ENCODE results near the gene OSTN. TPM values are rescaled to one million over a fixed set of nuclear protein-coding genes. Genes with fewer than 3 reads are reported as not detected.
"Not testable (repeated sequence)": the region's sequence is repeated elsewhere in the genome, so short reads cannot be mapped to it uniquely, and the experiment has no call there.

The OSTN gene
- polyA plus RNA-seq, 1 donor = 4.7 TPM

DNA sequence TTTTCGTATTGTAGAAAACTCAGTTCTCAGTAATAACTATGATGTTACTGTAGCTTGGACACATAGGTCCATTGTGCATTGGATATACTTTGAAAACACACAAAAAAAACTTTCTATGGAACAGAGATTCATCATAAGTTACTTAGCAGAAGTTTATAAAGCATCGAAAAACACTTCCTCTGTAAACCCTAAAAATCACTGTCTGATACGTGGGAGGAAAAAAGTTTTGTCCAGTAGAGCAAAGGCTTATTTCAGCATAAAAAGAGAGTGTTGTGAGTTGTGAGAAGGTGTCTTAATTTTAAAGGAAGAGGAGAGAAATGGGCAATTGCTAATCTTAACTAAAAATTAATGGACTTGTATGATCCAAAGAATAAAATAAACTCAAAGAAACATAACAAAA is 64.8 kb downstream of the OSTN start:
- DNase-seq (ENCODE audit: low read depth) = no peak

DNA sequence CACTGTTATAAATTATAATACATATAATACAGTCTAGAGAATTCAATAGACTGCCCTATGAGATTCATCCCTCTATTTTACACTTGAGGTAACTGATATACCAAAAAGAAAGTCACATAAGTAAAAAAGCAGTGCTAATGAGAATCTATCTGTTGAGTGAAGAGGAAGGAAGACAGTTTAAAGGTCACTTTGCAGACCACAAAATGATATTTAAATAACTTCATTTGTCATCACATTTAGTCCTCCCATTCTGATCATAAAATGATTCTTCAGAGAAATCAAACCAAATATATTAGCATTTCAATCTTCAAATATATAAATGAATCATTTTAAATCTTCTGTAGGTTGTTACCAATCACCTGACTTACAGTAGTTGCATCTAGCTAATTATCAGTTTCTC is 69.7 kb downstream of the OSTN start:
- no peak for DNase-seq (ENCODE audit: low read depth)

DNA sequence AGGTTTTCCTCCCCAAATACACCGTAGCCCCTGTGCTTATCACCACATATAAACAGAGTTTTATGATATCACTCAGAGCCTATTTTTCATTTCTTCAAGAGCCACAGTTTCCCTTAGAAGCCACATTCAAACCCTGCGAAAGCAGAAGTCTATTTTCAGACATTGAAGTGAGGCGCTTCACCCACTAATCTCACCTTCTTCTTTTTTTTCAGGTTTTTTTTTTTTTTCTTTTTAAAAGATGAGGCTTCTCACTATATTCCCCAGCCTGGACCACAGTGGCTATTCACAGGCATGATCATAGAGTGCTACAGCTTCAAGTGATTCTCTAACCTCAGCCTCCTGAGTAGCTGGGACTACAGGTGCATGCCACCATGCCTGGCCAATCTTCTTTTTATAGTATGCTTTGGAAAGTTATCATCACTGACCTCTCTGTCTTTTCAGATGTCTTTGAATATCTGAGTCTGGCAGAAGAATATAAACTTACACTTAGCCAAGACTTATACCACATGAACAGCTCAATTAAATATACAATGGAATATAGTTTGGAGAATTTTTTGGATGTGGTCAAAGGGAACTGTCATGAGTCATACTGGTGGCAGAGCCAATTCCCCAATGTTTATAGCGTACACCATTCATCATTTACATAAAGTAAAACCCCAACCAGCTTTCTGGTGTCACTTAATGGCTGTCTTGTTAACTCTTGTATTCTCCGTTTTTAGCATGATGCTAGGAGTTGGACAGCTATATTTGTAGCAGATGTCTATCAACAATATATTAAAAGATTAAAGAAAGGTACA is 70.4 kb downstream of the OSTN start:
- no peak for DNase-seq (ENCODE audit: low read depth)

DNA sequence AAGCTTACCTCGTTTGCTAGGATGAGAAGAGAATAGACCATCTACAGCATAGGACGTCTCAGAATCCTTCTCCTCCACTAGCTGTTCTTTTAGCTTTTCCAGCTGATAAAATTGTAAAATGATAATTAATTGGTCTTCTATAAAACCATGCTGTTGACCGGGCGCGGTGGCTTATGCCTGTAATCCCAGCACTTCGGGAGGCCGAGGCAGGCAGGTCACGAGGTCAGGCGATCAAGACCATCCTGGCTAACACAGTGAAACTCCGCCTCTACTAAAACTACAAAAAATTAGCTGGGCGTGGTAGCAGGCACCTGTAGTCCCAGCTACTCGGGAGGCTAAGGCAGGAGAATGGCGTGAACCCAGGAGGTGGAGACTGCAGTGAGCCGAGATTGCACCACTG is 76.2 kb downstream of the OSTN start:
- not testable (repeated sequence) for DNase-seq (ENCODE audit: low read depth)

DNA sequence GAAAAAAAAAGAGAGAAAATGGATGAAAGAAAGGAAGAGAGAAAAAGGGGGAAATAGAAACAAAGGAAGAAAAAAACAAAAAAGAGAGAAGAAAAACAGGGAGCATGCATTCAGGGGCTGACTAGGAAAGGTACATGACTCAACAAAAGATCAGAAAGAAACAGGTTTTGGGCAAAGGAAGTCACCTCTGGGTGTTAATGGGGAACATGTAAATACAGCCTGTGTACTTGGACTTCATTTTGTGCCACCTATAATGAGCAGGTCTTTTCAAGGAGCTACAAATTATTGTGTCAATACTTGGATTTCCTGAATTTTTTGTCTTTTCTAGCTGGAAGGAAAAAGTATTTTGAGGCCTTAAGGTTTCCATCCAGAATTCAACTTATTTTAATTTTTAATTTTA is 76.7 kb downstream of the OSTN start:
- no peak for DNase-seq (ENCODE audit: low read depth)

DNA sequence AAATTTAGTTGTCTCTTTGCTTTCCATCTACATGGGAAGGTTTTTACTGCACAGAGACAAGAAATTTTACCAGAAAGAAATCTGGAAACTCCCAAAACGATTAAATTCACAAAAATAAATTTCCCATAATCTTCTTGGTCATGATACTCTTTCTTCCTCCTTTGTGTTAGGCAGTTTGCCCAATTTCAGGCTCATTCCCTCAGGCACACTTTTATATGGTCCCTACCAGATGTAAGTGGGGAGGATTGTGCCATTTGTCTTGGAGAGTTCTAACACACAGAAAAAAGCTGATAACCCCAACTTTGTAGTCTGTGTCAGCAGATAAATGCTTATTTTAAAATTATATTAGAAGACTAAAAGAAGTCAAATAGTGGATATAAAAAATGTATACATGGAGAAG is 81.1 kb downstream of the OSTN start:
- DNase-seq (ENCODE audit: low read depth) = no peak

DNA sequence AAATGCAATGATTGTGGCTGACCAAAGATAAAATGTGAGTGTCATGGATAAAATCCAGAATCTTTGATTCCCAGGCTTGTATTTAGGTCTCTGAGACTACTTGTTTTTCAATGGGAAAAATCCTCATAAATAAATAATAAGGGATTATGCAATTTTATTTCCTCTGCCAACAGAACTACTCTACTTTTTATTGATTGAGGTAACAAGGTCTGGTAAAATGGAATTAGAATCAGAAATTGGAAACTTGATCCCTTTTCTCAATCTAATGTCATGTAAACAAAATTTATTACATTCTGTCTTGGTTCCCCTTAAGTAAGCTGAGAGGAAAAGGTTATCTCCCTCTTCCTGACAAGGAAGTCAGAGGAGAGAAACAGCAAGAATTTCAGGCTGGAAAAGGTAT is 81.8 kb downstream of the OSTN start:
- no peak for DNase-seq (ENCODE audit: low read depth)

DNA sequence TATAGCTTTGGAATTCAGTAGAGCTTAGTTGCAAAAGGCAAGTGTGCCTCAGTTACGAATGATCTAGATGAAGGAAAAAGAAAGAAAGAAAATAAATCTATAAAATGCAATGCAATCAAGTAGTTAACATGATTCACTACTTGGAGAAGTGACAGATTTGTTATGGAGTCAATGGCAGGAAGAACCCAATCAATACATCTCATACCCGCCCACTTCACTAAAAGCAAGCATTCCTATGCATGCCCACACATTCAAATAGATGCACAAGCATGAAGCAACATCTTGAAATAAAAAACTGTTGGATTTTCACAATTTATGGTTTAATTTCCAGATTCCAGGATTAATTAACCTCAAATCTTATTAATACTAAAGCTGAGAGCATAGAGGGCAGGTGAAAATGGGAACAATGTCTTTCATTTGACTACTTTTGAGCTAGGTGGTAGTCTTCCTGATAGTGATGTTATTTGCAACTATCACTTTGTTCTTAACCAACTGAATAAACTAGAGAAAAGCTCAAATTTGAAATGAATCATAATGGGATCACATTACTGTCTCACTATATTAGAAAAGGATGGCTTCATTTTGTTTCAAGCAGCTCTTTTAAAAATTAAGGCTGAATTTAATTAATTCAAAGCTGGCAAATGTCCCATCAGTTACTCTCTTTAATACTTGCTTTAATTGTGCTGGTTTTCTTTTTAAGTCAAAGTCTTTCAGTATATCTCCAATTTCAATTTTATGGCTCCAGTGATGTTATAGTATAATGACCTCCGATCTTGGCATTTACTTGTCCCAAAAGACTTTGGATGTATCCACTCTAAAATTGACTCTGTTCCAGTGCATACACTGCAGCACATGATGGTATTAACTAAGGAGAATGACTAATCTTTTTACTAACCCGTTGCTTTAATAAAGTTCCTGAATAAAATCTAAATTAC is 83.5 kb downstream of the OSTN start:
- DNase-seq (ENCODE audit: low read depth) = no peak

DNA sequence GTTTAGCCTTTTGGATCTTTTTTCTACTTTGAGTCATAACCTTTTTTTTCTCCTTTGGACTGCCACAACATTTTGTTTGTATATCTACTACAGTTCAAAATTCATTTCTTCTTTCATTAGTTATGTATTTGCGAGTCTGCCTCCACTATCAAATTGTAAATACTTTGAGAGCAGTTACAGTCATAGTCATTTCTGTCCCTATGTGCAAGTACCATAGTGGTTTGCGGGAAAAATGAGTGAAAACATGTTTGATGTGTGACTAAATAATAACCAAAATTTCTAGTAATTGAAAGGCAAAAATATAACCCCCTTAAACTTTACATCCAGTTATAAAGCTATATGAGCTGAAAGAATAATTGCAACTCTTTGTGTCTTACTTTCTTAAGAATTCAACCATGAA is 84.4 kb downstream of the OSTN start:
- DNase-seq (ENCODE audit: low read depth) = no peak

DNA sequence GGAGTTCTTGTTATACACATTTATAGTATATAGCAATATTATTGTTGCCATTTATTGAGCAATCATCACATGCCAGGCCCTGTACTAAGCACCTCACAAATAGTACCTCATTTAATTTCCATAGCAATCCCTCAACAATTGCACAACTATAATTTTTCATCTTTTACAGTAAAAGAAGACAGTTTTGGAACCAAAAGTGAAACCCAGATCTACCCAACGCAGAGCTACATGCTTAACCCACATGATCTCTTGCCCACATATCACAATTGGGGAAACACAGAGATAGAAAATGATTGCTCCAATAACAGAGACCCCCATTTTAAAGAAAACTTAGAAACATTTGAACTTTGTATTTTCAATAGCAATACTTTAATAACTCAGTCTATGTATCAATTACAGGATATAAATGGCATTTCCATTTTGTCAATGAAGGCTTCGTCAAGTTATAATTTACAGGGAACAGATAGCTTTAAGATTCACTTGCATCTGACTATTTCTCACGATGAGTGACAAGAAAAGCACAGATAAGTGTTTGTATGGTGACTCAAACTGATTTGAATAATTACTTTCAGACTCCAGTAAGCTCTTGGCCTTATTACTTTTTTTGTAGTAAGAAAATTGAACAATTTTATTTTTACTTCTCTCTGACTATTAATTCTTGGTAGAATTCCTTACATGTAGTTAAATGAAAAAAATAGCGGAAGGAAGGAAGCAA is 91.4 kb downstream of the OSTN start:
- DNase-seq (ENCODE audit: low read depth) = no peak

DNA sequence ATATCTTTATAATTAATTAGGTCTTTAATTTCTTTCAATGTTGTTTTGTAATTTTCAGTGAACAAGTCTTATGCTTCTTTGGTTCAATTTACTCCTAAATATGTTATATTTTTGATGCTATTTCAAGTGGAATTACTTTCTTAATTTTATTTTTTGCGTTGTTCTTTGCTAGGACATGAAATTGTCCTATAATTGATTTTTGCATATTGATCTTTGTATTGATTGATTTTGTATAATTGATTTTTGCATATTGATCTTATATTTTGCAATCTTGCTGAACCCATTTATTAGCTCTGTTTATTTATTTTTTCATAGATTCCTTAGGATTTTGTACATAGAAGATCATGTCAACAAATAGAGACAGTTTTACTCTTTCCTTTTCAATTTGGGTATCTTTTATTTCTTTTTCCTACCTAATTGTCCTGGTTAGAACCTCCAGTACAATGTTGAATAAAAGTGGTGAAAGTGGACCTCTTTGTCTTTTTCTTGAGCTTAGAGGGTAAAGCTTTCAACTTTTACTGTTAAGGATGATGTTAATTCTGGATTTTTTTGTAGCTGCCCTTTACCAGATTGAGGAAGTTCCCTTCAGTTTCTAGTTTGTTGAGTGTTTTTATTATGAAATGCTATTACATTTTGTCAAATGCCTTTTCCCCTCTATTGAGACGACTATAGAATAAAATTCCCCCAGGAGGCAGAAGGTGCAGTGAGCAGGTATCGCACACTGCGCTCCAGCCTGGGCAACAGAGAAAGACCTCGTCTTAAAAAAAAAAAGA is 93.4 kb downstream of the OSTN start:
- no peak for DNase-seq (ENCODE audit: low read depth)

DNA sequence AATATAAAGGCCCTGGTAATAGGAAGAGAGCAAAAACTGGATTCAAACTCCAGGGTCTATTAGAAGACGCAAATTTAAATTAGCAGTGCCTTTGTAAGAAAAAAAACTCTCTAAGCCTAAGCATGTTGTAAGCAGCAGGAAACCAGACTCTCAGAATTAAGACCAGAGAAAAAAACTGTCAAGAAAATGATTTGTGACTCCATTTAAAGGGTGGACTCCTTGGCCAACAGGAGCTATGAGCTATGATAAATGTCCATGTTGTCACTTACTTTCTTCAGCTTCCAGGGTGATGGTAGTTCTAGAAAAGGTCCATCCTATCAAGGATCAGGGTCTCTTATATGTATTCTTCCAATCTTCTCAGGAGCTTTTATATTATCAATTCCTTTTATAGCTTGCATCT is 95.2 kb downstream of the OSTN start:
- DNase-seq (ENCODE audit: low read depth) = no peak

DNA sequence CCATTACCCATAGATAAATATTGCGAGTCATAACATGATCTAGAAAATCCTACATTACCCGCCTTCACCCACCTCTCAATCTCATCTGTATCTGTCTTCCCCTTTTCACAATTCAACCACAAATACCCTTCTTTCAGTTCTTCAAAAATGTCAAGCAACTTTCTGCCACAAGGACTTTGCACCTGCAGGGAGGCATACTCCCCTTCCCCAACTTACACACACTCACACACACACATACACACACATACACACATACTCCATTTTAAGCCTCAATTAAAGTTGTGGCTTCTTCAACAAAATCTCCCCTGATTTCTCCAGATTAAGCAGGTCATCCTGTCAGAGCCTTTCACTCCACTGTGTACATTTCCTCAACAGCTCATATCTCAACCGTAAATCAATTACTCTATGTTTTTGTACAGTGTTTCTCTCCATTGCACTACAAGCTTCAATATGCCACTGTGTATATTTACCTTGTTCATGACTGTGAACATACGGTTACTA is 97.0 kb downstream of the OSTN start:
- no peak for DNase-seq (ENCODE audit: low read depth)

DNA sequence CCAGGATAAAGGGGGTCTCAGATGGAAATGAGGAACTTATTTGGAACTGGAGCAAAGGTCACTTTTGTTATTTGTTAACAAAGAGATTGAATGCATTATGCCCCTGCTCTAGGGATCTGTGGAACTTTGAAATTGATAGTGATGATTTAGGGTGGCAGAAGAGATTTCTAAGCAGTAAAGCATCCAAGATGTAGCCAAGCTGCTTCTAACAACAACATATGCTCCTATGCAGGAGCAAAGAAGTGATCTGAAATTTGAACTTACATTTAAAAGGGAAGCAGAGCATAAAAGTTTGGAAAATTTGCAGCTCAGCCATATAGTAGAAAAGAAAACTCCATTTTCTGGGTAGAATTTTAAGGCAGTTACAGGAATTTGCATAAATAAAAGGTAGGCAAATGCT is 99.8 kb downstream of the OSTN start:
- DNase-seq (ENCODE audit: low read depth) = no peak

DNA sequence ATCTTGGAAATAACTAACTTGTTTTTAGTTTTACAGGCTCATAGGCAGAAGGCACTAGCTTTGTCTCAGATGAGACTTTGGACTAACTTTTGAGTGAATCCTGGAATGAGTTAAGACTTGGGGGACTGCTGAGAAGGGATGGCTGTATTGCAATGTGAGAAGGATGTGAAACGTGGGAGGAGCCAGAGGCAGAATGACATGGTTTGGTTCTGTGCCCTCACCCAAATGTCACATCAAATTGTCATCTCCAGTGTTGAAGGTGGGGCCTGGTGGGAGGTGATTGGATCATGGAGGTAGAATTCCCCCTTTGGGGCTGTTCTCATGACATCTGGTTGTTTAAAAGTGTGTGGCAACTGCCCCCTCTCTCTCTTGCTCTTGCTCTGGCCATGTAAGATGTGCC is 101.4 kb downstream of the OSTN start:
- DNase-seq (ENCODE audit: low read depth) = no peak

DNA sequence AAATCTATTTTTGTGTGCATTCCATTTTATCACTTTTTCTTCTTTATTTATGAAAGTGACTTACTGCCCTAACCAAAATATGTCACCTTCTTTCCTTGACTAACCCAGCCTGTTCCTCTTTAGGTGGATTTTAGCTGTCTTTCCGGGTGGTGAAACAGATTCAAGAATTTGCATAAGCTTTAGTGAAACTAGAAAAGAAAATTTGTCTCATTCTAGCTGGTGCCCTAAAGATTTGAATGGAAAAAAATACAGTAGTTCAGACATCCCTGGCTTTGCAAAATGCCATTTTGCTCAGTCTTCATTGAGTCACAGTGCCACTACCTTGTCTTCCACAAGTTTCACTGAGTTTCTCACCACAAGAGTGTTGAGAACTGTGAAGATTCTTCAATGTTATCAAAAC is 102.0 kb downstream of the OSTN start:
- DNase-seq (ENCODE audit: low read depth) = no peak

DNA sequence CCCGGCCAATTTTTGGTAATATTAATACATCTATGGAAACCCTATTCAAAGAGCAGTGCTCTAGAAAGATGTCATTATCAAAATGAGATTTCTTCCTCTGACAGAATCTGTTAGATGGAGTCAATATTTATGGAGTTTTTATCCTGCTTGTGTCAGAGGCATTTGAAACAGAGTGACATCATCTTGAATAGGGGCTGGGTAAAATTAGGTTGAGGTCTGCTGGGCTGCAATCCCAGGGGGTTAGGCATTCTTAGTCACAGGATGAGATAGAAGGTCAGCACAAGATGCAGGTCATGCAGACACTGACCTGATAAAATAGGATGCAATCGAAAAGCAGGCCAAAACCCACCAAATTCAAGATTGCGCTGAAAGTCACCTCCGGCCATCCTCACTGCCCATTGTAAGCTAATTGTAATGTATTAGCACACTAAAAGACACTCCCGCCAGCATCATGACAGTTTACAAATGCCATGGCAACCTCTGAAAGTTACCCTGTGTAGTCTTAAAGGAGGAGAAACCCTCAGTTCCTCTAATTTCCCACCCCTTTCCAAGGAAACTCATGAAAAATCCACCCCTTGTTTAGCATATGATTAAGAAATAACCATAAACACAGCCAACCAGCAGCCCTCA is 102.9 kb downstream of the OSTN start:
- DNase-seq (ENCODE audit: low read depth) = no peak

DNA sequence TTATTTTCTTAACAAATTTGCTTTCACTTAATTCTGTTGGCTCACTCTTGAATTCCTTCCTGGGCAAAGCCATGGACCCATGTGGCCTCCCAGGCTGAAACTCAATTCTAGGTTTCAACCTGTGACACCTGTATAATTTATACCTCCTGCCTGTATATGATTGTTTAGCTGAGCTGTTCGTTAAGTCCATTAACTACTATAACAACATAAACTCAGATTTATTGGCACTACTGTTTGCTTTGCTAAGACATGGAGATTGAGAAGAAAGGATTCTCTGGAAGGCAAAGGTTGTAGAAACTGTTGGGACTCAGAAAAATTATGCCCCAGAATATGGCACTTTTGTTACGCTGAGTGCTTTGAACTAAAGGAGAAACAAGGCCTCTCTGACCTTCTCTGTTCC is 103.4 kb downstream of the OSTN start:
- no peak for DNase-seq (ENCODE audit: low read depth)

DNA sequence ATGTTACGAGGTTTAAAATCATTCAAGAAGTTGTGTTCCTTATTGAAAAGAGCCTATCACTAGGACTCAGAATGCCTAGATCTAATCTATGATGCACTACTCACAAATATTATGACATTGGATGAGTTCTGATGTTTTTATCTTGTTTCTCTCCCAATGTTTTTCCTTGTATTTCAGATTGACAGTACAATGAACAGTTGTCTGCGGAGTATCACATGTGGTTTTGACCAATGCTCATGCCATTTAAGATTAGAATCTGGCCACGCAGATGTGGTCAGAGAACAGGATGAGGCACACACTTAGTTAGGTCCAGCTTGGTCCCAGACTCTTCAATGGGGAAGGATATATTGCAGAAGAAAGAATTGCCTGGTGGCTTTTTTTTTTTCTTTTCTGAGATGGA is 104.6 kb downstream of the OSTN start:
- DNase-seq (ENCODE audit: low read depth) = no peak

DNA sequence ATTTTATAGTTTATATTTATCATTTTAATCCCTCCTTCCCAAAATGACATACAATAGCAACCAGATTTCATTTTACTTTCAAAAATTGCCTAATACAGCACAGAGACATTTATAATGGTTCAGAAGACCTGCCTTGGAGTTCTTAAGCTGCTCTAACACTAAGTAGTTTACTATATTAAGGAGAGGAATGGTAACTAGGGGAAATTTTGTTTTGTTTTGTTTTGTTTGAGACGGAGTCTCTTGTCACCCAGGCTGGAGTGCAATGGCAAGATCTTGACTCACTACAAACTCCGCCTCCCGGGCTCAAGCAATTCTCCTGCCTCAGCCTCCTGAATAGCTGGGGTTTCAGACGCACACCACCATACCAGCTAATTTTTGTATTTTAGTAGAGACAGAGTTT is 107.4 kb downstream of the OSTN start:
- DNase-seq (ENCODE audit: low read depth) = no peak

DNA sequence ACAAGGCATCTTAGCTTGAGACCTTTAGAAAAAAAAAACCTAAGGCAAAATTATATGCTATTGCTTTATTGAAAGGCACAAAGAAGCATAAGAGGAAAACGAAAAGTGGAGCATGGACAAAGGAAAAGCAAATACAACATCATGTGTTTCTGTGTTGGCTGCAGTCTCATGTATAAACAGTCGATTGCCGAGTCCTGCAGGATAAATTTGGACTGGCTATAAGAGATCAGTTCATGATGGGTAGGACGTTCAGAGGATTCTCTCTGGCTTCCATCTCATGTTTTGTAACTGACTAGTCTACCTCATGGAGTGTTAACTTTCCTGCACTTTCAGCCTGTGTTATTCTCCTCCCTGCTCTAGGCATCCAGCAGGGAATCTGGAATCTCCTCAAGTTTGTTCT is 108.3 kb downstream of the OSTN start:
- no peak for DNase-seq (ENCODE audit: low read depth)
